ENCODE data around the gene PTPN18. TPM values are rescaled to one million over a fixed set of nuclear protein-coding genes. Genes with fewer than 3 reads are reported as not detected.

PTPN18 gene
- total RNA-seq, 1 donor: 25.8 TPM

- no peak for TF ChIP-seq CTCF (IDR thresholded peaks at IDR 0.05; ENCODE audit: insufficient read depth, low read length)
- DNase-seq (ENCODE audit: low read depth): no peak
- no peak overlapping the region for H3K4me3 ChIP-seq (ENCODE audit: low read depth, low read length)
Measured at GRCh38 chr2:130363479-130363878, 7.6 kb downstream of the PTPN18 start.

- H3K4me3 ChIP-seq (ENCODE audit: low read depth, low read length): no peak overlapping the region
- no peak for TF ChIP-seq CTCF (IDR thresholded peaks at IDR 0.05; ENCODE audit: insufficient read depth, low read length)
- DNase-seq (ENCODE audit: low read depth): no peak
Measured at GRCh38 chr2:130365075-130365474, 9.2 kb downstream of the PTPN18 start.

GRCh38 chr2:130365963-130366362 is 10.1 kb downstream of the PTPN18 start:
- DNase-seq (ENCODE audit: low read depth): no peak
- TF ChIP-seq CTCF (IDR thresholded peaks at IDR 0.05; ENCODE audit: insufficient read depth, low read length): no peak
- no peak overlapping the region for H3K4me3 ChIP-seq (ENCODE audit: low read depth, low read length)

GRCh38 chr2:130366720-130367119 is 10.9 kb downstream of the PTPN18 start:
- H3K4me3 ChIP-seq (ENCODE audit: low read depth, low read length): no peak overlapping the region
- DNase-seq (ENCODE audit: low read depth): no peak
- TF ChIP-seq CTCF (IDR thresholded peaks at IDR 0.05; ENCODE audit: insufficient read depth, low read length): no peak

- TF ChIP-seq CTCF (IDR thresholded peaks at IDR 0.05; ENCODE audit: insufficient read depth, low read length): no peak
- no peak overlapping the region for H3K4me3 ChIP-seq (ENCODE audit: low read depth, low read length)
- DNase-seq (ENCODE audit: low read depth): no peak
Measured at GRCh38 chr2:130368786-130369185, 12.9 kb downstream of the PTPN18 start.

- DNase-seq (ENCODE audit: low read depth): no peak
- TF ChIP-seq CTCF (IDR thresholded peaks at IDR 0.05; ENCODE audit: insufficient read depth, low read length): no peak
- H3K4me3 ChIP-seq (ENCODE audit: low read depth, low read length): no peak overlapping the region
Measured at GRCh38 chr2:130369311-130369964, 13.6 kb downstream of the PTPN18 start.

GRCh38 chr2:130369965-130370341 is 14.1 kb downstream of the PTPN18 start:
- H3K4me3 ChIP-seq (ENCODE audit: low read depth, low read length): no peak overlapping the region
- TF ChIP-seq CTCF (IDR thresholded peaks at IDR 0.05; ENCODE audit: insufficient read depth, low read length): no peak
- no peak for DNase-seq (ENCODE audit: low read depth)

Measured in fibroblast of the aortic adventitia (primary cell).